Stimulated activated CD8-positive, alpha-beta memory T cell treated with anti-CD3 and anti-CD28 coated beads, Interleukin-12 subunit alpha, Interleukin-12 subunit beta, amount 100 ng/mL, for 24 hours (primary cell): ENCODE data around the gene PTGER2.

Experiments used
- DNase-seq: peaks from one replicate; pipeline ENCODE4 v3.0.0-alpha.2; 2020; ENCODE audit errors: extremely low read depth

Gene PTGER2

GRCh38 chr14:52313903-52314594 lies at the start of gene PTGER2:
PTGER2 (plus strand) TSS chr14:52314312; CDS start chr14:52314549, 237 bp downstream.
- peak; percentile 50 for DNase-seq

GRCh38 chr14:52265253-52265652 lies 48.9 kb upstream of the PTGER2 start:
- DNase-seq, result no peak

- no peak for DNase-seq
Measured at GRCh38 chr14:52266179-52266578, 47.9 kb upstream of the PTGER2 start.

GRCh38 chr14:52266782-52267181 lies 47.3 kb upstream of the PTGER2 start:
- DNase-seq, result no peak

- DNase-seq, result no peak
Measured at GRCh38 chr14:52267501-52268278, 46.4 kb upstream of the PTGER2 start, which contains the start of gene PTGDR. PTGDR (plus strand) TSS chr14:52267698; CDS start chr14:52267815, 117 bp downstream.

- no peak for DNase-seq
Measured at GRCh38 chr14:52268279-52269061, 45.6 kb upstream of the PTGER2 start.

- no peak for DNase-seq
Measured at GRCh38 chr14:52269100-52269499, 45.0 kb upstream of the PTGER2 start.

- no peak for DNase-seq
Measured at GRCh38 chr14:52269982-52270381, 44.1 kb upstream of the PTGER2 start.

GRCh38 chr14:52271538-52271937 lies 42.6 kb upstream of the PTGER2 start:
- no peak for DNase-seq

- no peak for DNase-seq
Measured at GRCh38 chr14:52272375-52272774, 41.7 kb upstream of the PTGER2 start.

- DNase-seq, result no peak
Measured at GRCh38 chr14:52275372-52275771, 38.7 kb upstream of the PTGER2 start.

- DNase-seq, result no peak
Measured at GRCh38 chr14:52277552-52277951, 36.6 kb upstream of the PTGER2 start.

GRCh38 chr14:52279408-52279807 lies 34.7 kb upstream of the PTGER2 start:
- no peak for DNase-seq

GRCh38 chr14:52283099-52283498 lies 31.0 kb upstream of the PTGER2 start:
- no peak for DNase-seq

GRCh38 chr14:52286661-52287649 lies 27.2 kb upstream of the PTGER2 start:
- DNase-seq, result no peak

- DNase-seq, result no peak
Measured at GRCh38 chr14:52296378-52296777, 17.7 kb upstream of the PTGER2 start.

- DNase-seq, result no peak
Measured at GRCh38 chr14:52298795-52299194, 15.3 kb upstream of the PTGER2 start.

GRCh38 chr14:52299692-52300278 lies 14.3 kb upstream of the PTGER2 start:
- no peak for DNase-seq

GRCh38 chr14:52303236-52303635 lies 10.9 kb upstream of the PTGER2 start:
- no peak for DNase-seq

GRCh38 chr14:52304248-52304904 lies 9.7 kb upstream of the PTGER2 start:
- DNase-seq, result no peak
